Measurements from ENCODE around the gene CFC1.
"Not testable (repeated sequence)": the region's sequence is repeated elsewhere in the genome, so short reads cannot be mapped to it uniquely, and the experiment has no call there.

The CFC1 gene

GRCh38 chr2:130583582-130583981 is 15.8 kb downstream of the CFC1 start:
- not testable (repeated sequence) for DNase-seq (ENCODE audit: low spot score)

GRCh38 chr2:130582970-130583369 is 16.4 kb downstream of the CFC1 start:
- not testable (repeated sequence) for DNase-seq (ENCODE audit: low spot score)

GRCh38 chr2:130581491-130581890 is 17.9 kb downstream of the CFC1 start:
- DNase-seq (ENCODE audit: low spot score) = not testable (repeated sequence)

- not testable (repeated sequence) for DNase-seq (ENCODE audit: low spot score)
These were observed 20.3 kb downstream of the CFC1 start for GRCh38 chr2:130579121-130579520.

GRCh38 chr2:130577559-130577958 is 21.8 kb downstream of the CFC1 start:
- DNase-seq (ENCODE audit: low spot score) = not testable (repeated sequence)

GRCh38 chr2:130576209-130576784 is 23.1 kb downstream of the CFC1 start:
- DNase-seq (ENCODE audit: low spot score) = not testable (repeated sequence)

- DNase-seq (ENCODE audit: low spot score) = not testable (repeated sequence)
These were observed 25.1 kb downstream of the CFC1 start for GRCh38 chr2:130574230-130574629.

- not testable (repeated sequence) for DNase-seq (ENCODE audit: low spot score)
These were observed 27.4 kb downstream of the CFC1 start for GRCh38 chr2:130571929-130572328.

GRCh38 chr2:130566165-130566564 is 33.2 kb downstream of the CFC1 start:
- DNase-seq (ENCODE audit: low spot score) = not testable (repeated sequence)

- DNase-seq (ENCODE audit: low spot score) = not testable (repeated sequence)
These were observed 42.9 kb downstream of the CFC1 start for GRCh38 chr2:130556441-130556840.

- DNase-seq (ENCODE audit: low spot score) = not testable (repeated sequence)
These were observed 45.2 kb downstream of the CFC1 start for GRCh38 chr2:130554178-130554577.

GRCh38 chr2:130549475-130549874 is 49.9 kb downstream of the CFC1 start:
- DNase-seq (ENCODE audit: low spot score) = not testable (repeated sequence)

GRCh38 chr2:130548418-130548817 is 51.0 kb downstream of the CFC1 start:
- not testable (repeated sequence) for DNase-seq (ENCODE audit: low spot score)

- not testable (repeated sequence) for DNase-seq (ENCODE audit: low spot score)
These were observed 54.4 kb downstream of the CFC1 start for GRCh38 chr2:130544978-130545377.

- DNase-seq (ENCODE audit: low spot score) = not testable (repeated sequence)
These were observed 55.4 kb downstream of the CFC1 start for GRCh38 chr2:130543785-130544528.

GRCh38 chr2:130542789-130543188 is 56.6 kb downstream of the CFC1 start:
- DNase-seq (ENCODE audit: low spot score) = not testable (repeated sequence)

Data from GM20000 (cell line).